Stimulated activated CD4-positive, alpha-beta T cell treated with anti-CD3 and anti-CD28 coated beads, Interleukin-4, amount 100 ng/mL, for 4 hours (primary cell): ENCODE measurements around the gene HSD17B8.

ENCODE experiments used
- DNase-seq, 2 experiments: peaks; one replicate each; pipeline ENCODE4 v3.0.0-alpha.2; 2020

Gene HSD17B8

DNA sequence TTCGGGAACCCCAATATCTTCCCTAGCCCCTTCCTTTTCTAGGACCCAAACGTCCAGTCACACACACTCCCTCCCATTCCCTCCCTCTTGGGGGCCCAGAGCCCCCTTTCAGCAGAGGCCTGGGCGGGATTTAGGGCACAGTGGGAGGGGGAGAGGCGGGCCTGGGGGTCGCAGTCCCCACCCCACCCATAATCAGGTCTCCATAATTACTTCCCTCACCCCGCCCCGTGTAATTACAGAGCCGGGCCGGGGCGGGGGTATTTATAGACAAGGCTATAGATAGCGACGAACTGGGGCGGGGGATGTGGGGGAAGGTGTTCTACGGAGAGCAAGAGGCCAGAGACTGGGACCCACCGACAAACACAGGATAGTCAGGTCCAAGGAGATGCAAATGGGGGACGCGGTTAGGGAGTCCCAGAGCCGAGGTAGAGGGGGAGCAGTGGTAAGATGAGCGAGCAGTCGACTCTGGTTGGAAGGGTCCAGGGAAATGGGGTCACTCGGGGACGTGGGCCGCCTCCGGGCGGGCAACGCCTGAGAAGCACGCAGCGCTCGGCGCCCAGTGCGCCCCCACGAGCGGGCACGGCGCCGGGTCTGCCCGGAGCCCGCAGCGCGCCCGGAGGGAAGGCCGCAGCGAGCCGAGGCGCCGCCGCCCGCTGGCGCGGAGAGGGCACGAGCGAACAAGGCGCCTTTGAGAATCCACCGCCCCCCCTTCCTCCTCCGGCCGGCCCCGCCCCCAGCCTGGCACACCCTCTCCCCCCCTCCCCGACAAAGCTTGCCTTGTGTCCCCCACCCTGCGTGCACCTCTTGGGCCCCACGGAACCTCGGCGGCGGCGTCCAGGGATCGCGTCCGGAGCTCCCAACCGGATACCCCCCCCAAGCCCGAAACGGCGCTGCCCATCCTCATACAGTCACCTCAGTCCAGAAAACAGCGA is 11.5 kb upstream of the HSD17B8 start:
- peak in 1 of 2 experiments; percentile 49 for DNase-seq

DNA sequence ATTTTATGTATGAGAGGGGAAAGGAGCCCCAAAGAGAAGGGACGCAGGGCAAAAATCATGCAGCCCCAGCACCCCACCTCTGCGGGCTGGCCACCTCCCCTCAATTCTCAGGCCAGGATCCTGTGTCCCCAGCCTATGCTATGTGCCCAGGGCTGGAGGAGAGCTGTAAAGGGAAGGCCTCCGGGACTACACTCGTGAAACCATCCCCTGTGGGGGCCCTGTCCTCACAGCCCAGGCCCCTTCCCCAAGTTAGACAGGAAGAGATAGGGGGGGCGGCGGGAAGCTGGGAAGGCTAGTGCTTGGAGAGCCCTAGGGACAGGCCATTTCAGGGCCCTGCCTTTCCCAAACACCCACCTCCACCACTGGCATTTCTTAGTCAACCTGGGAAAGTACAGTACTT is 10.8 kb upstream of the HSD17B8 start:
- DNase-seq = no peak

DNA sequence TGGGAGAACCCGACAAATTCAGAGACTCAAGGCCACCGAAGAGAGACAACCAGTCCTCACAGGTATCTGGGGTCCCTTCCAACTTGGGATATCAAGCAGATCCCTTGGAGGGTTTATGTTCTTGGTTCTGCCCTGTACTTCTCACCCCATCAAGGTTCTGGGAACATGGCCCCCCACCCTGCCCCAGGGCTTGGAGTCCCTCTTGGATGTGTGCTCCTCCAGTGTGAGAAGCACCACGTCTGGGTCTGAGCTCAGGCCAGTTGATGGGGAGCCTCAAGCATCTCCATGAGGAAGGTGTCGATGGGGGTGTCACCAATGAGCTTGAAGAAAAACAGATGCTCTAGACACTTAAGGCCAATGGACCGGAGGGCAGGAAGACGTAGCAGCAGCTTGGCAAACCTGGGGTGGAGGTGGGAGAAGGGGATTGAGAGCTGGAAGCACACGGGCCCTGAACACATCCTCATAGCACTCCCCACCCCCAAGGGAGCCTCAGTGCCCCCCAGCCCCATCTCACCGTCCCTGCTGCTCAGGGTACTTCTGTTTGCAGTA is 9.9 kb upstream of the HSD17B8 start:
- no peak for DNase-seq

DNA sequence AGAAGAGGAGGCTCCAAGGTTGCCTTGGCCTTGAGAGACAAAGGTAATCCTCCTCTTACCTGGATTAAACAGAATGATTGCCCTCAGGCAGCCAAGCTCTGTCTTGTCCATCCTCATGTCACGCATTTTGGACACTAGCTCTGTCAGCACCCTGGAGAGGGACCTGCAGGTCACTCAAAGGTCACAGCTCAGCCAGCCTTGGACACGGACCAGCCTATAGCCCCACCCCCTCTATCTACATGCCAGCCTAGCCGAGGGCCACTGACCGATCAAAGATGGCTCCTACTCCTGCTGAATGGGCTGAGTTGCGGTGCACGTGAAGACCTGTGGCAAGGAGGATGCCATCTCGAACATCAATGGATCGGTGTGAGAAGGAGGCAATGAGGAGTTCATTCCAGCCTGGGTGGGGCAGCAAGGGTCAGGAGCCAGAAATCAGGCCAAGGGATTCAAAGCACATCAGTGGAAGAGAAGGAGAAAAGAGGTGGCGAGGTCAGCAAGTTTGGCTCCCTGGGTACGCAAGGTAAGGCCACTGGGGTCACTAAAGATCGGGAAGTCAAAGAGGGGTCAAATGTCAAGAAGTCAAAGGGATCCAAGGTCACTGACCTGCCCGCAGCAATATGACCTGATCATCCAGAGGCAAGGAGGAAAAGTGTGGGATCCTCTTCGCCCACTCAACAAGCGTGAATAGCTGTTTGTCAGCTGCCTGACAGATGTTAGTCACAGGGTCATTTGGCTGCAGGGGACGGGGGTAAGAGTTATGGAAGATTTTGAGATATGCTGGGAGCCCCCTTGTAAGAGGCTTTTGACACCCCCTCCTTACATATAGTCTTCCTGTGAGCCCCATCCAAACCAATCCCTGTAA is 8.9 kb upstream of the HSD17B8 start:
- no peak for DNase-seq

- peak in 1 of 2 experiments; percentile 17 for DNase-seq
Observed at GRCh38 chr6:33197431-33198048, 6.9 kb upstream of the HSD17B8 start.

GRCh38 chr6:33198159-33198852 is 6.1 kb upstream of the HSD17B8 start:
- DNase-seq = no peak

DNA sequence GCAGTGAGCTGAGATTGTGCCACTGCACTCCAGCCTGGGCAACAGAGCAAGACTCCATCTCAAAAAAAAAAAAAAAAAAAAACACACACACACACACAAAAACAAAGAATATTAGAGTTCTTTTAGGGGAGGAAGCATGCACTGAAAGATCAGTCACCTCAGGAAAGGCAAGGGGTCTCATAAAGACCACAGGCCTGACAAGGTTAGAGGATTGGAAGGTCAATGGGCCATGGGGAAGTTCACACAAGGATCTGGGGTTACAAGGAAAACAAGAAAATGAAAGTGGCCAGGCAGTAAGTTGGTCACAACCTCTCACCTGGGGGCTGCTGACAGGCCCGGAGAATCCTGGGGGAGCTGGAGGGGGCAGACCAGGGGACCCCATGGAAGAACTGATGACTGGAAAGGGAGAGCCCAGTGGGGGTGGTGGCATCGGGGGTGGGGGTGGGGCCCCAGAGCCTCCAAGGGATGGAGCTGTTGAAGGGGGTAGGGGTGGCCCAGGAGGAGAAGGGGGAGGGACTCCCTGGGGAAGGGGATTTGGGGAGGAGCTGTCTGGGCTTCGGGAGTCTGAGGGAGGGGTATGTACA is 5.5 kb upstream of the HSD17B8 start:
- no peak for DNase-seq

DNA sequence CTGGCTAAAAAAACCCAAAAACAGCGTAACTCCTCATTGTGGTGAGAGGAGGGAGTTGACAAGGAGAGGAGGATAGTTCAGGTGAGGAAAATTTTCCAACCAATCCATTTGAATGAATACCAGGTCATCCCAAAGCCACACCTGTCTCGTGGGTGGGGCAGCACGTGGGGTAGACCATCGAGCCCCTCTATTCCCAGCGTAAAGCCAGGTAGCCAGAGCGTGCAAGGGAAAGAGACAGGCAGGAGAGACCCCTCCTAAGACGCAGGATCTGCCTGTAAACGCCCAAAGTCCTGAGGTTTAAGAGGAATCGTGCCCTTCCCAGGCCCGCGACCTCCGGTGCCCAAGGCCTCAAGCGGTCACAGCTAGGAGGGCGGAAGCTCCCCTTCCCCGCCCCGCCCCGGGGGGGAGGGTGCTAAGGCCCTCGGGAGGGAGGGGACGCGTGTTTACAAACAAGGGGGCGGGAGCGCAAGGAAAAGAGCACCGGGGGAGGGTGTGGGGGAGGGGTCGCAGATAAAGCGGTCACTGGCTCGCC is 4.7 kb upstream of the HSD17B8 start:
- DNase-seq = peak; percentile 63 to 69

- peak; percentile 98 to 99 for DNase-seq
Observed at GRCh38 chr6:33200219-33201146, 4.0 kb upstream of the HSD17B8 start, which contains the start of the genes RXRB and SLC39A7. Gene RXRB (minus strand): TSS chr6:33200665. CDS start chr6:33200476, 189 bp downstream. Gene SLC39A7 (plus strand): TSS chr6:33200867. CDS start chr6:33201246, 379 bp downstream.

DNA sequence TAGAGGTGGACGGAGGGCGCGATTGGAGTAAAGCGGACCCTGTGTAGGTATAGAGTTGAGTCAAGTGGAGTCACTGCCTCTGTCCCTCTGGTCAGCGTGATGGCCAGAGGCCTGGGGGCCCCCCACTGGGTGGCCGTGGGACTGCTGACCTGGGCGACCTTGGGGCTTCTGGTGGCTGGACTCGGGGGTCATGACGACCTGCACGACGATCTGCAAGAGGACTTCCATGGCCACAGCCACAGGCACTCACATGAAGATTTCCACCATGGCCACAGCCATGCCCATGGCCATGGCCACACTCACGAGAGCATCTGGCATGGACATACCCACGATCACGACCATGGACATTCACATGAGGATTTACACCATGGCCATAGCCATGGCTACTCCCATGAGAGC is 3.3 kb upstream of the HSD17B8 start:
- no peak for DNase-seq

DNA sequence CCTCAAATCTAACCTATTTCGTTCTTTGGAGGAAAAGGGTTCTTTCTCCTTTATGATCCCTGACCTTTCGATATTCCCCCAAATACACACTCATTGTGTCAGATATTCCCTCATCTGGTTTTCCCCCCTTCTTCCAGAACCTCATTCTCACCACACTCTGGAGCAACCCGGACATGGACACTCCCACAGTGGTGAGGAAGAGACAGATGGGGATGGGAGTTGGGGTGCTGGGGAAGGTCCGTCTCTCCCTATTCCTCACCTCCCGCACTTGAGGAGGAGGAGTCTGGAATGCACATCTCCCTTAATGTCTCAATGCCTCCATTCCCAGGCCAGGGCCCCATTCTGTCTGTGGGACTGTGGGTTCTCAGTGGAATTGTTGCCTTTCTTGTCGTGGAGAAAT is 2.5 kb upstream of the HSD17B8 start:
- DNase-seq = no peak

DNA sequence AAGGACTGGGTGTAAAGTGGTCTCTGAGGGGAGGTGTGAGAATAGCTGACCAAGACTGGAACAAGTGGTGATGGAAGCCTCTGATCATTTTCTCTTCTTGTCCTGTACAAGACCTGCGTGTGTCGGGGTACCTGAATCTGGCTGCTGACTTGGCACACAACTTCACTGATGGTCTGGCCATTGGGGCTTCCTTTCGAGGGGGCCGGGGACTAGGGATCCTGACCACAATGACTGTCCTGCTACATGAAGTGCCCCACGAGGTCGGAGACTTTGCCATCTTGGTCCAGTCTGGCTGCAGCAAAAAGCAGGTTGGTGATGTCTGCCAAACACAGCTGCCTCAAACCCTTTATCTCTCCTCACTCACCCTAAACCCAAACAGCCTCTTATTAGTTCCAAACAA is 1.7 kb upstream of the HSD17B8 start:
- no peak for DNase-seq

GRCh38 chr6:33203443-33204164 is 851 bp upstream of the HSD17B8 start:
- no peak for DNase-seq

DNA sequence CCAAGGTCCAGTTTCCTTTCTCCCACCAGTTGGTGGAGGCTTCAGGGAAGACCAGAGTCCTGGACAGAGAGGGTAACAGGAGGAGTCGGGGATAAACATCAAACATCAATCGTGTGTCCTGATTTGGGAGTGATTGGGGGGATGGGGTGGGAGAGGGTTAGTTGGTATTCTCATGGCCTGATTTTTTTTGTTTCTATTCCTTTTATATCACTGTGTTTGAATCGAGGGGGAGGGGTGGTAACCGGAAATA is 365 bp upstream of the HSD17B8 start:
- no peak for DNase-seq

GRCh38 chr6:33205191-33206026 is 954 bp downstream of the HSD17B8 start:
- peak in 1 of 2 experiments; percentile 20 for DNase-seq

DNA sequence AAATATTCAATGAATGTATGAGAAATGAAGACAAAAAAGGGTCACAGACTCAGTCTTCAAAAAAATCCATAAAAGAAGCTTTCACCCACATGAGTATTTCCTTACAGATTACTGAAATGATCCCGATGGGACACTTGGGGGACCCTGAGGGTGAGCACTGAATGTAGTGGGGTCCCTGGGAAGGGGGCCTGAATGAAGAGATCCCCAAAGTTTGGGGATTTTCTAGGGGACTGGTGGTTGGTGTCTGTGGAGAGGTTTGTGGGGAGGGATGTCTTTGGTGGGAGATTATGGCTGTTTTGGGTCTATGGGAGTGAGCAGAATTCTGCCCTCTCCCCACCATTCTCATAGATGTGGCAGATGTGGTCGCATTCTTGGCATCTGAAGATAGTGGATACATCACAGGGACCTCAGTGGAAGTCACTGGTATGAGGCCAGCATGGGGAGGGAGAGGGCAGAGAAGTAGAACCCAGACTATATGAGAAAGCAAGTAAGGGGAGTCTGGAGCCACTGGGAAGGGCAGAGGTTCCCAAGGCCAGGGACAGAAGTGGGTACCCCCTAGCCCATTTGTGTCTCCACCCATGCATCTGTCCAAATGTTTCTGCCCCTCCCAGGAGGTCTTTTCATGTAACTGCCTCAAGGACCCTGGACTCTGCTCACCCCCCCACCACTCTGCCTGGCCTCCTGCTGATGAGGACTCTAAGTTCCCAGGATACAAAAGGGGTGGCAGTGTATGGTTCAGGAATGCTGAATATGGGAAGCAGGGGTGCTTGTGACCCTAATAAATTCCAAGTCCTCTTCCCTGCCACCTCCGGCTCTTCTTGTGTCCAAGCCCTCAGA is 1.8 kb downstream of the HSD17B8 start:
- DNase-seq = no peak

- no peak for DNase-seq
Observed at GRCh38 chr6:33206864-33207551, 2.6 kb downstream of the HSD17B8 start.
